ENCODE data around the gene RBM23. TPM values are rescaled to one million over a fixed set of nuclear protein-coding genes. Genes with fewer than 3 reads are reported as not detected.
"Not testable (repeated sequence)": the region's sequence is repeated elsewhere in the genome, so short reads cannot be mapped to it uniquely, and the experiment has no call there.

The RBM23 gene
- total RNA-seq, 4 donors from 2014 or later: 71.2 to 202 (median 105) TPM

- TF ChIP-seq CTCF (IDR thresholded peaks at IDR 0.05) (no peak), POLR2A (IDR thresholded peaks at IDR 0.05) (no peak)
- WGBS, 2 donors: 96 to 98% methylated on average over 5 of the region's 5 CpGs
- intact Hi-C loops (cut with DNase I; ENCODE audit: low total_unique reads): no loop called here
- no peak for DNase-seq (ENCODE audit: low spot score in 2 of 2)
- no peak overlapping the region for H3K4me3 ChIP-seq (ENCODE audit: low read depth, poor library complexity, severe bottlenecking)
Observed at GRCh38 chr14:22923746-22924145, 4.8 kb upstream of the RBM23 start.

GRCh38 chr14:22922294-22922693 is 3.3 kb upstream of the RBM23 start:
- intact Hi-C loops (cut with DNase I; ENCODE audit: low total_unique reads): no loop called here
- WGBS, 2 donors: 88 to 92% methylated on average over 2 of the region's 2 CpGs
- no peak overlapping the region for H3K4me3 ChIP-seq (ENCODE audit: low read depth, poor library complexity, severe bottlenecking)
- TF ChIP-seq POLR2A (IDR thresholded peaks at IDR 0.05) (no peak), CTCF (IDR thresholded peaks at IDR 0.05) (no peak)
- DNase-seq (ENCODE audit: low spot score in 2 of 2): no peak

- intact Hi-C loops (cut with DNase I; ENCODE audit: low total_unique reads): no loop called here
- WGBS, 2 donors: 75 to 87% methylated on average over 6 of the region's 6 CpGs
- H3K4me3 ChIP-seq (ENCODE audit: low read depth, poor library complexity, severe bottlenecking): no peak overlapping the region
- no peak for TF ChIP-seq POLR2A (IDR thresholded peaks at IDR 0.05)
- no peak for DNase-seq (ENCODE audit: low spot score in 2 of 2)
Observed at GRCh38 chr14:22920697-22921096, 1.7 kb upstream of the RBM23 start.

- TF ChIP-seq POLR2A (IDR thresholded peaks at IDR 0.05) (no peak), CTCF (IDR thresholded peaks at IDR 0.05) (no peak)
- intact Hi-C loops (cut with DNase I; ENCODE audit: low total_unique reads): no loop called here
- no peak overlapping the region for H3K4me3 ChIP-seq (ENCODE audit: low read depth, poor library complexity, severe bottlenecking)
- no peak for DNase-seq (ENCODE audit: low spot score in 2 of 2)
- WGBS, 2 donors: 10% methylated on average over 10 of the region's 10 CpGs
Observed at GRCh38 chr14:22919601-22919921, 612 bp upstream of the RBM23 start.

GRCh38 chr14:22915886-22916521 is 2.9 kb downstream of the RBM23 start:
- no peak for DNase-seq (ENCODE audit: low spot score in 2 of 2)
- WGBS, 2 donors: 79 to 81% methylated on average over 8 of the region's 8 CpGs
- TF ChIP-seq POLR2A (IDR thresholded peaks at IDR 0.05) (no peak), CTCF (IDR thresholded peaks at IDR 0.05) (no peak)
- H3K4me3 ChIP-seq (ENCODE audit: low read depth, poor library complexity, severe bottlenecking): no peak overlapping the region
- intact Hi-C loops (cut with DNase I; ENCODE audit: low total_unique reads): no loop called here

- intact Hi-C loops (cut with DNase I; ENCODE audit: low total_unique reads); H3K4me3 ChIP-seq (ENCODE audit: low read depth, poor library complexity, severe bottlenecking); DNase-seq (ENCODE audit: low spot score in 2 of 2): not testable (repeated sequence)
- 97% methylated on average over 4 of the region's 4 CpGs for WGBS, 2 donors
Observed at GRCh38 chr14:22914836-22915235, 4.1 kb downstream of the RBM23 start.

DNA sequence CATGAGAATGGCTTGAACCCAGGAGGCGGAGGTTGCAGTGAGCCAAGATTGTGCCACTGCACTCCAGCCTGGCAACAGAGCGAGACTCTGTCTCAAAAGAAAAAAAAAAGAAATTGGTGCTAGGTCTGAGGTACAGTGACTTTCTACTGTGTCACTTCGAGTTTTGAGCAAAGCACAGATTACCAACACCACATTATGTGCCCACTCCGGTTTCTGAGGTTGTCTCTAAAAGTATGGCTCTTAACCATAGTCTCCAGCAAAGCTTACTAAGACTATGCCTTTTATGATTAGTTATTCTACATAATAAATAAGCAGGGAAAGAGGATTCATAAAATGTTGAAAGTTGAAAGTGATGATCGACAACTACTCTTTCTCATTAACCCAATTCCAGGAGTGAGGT is 8.0 kb downstream of the RBM23 start:
- WGBS, 2 donors: 89% methylated on average over 5 of the region's 5 CpGs
- H3K4me3 ChIP-seq (ENCODE audit: low read depth, poor library complexity, severe bottlenecking): no peak overlapping the region
- no peak for DNase-seq (ENCODE audit: low spot score in 2 of 2)
- intact Hi-C loops (cut with DNase I; ENCODE audit: low total_unique reads): no loop called here
- TF ChIP-seq CTCF (IDR thresholded peaks at IDR 0.05) (no peak), POLR2A (IDR thresholded peaks at IDR 0.05) (no peak)
